HepG2 (cell line): ENCODE measurements around the gene DEDD2. TPM values are rescaled to one million over a fixed set of nuclear protein-coding genes. Genes with fewer than 3 reads are reported as not detected.

Experiments used
- BCL3 ChIP-seq: sonication (generic); formaldehyde crosslinking; IDR thresholded peaks from 2 replicates; pipeline ENCODE4 v1.5.1; 2020; ENCODE audit warnings: mild to moderate bottlenecking, missing genetic modification reagents, moderate library complexity
- BORCS8-MEF2B ChIP-seq: sonication (generic); formaldehyde crosslinking; IDR thresholded peaks from 2 replicates; pipeline ENCODE4 v1.8.0; 2022; ENCODE audit warnings: mild to moderate bottlenecking, missing genetic modification reagents
- CEBPB ChIP-seq: IDR thresholded peaks from 2 replicates; pipeline ENCODE4 v1.6.1; 2011; ENCODE audit warnings: low read depth, low read length, improper control_type of control experiment, borderline replicate concordance
- ISL2 ChIP-seq: sonication (generic); formaldehyde crosslinking; IDR thresholded peaks from 2 replicates; pipeline ENCODE4 v1.5.0; 2020; ENCODE audit warnings: missing genetic modification reagents
- MAFK ChIP-seq, 2 experiments: IDR thresholded peaks in 1 of 2; conservative IDR thresholded peaks in 1 of 2; 2 replicates each; pipeline ENCODE4 v1.6.1; 2011; ENCODE audit warnings: improper control_type of control experiment in 2 of 2, low read length in 2 of 2
- MBD4 ChIP-seq: IDR thresholded peaks from 2 replicates; pipeline ENCODE4 v1.6.1; 2012; ENCODE audit warnings: low read length, inconsistent platforms, borderline replicate concordance
- MED1 ChIP-seq: sonication (generic); formaldehyde crosslinking; IDR thresholded peaks from 2 replicates; pipeline ENCODE4 v1.4.0; 2020; ENCODE audit warnings: missing genetic modification reagents
- MYNN ChIP-seq: sonication (generic); formaldehyde crosslinking; IDR thresholded peaks from 2 replicates; pipeline ENCODE4 v1.4.0; 2020; ENCODE audit warnings: mild to moderate bottlenecking, low read depth, missing genetic modification reagents
- NFRKB ChIP-seq: fragments of 450-650 bp; IDR thresholded peaks from 2 replicates; pipeline ENCODE4 v1.6.1; 2017
- POLR2AphosphoS5 ChIP-seq: IDR thresholded peaks from 2 replicates; pipeline ENCODE4 v1.6.1; 2012; ENCODE audit warnings: low read depth, low read length
- RBAK ChIP-seq: sonication (generic); formaldehyde crosslinking; IDR thresholded peaks from 2 replicates; pipeline ENCODE4 v1.5.1; 2020; ENCODE audit warnings: mild to moderate bottlenecking, missing genetic modification reagents
- TFDP2 ChIP-seq: sonication (generic); formaldehyde crosslinking; IDR thresholded peaks from 2 replicates; pipeline ENCODE4 v1.4.0; 2020; ENCODE audit warnings: missing genetic modification reagents
- TP53 ChIP-seq: sonication (generic); formaldehyde crosslinking; conservative IDR thresholded peaks from 2 replicates; pipeline ENCODE4 v1.4.0; 2020; ENCODE audit warnings: missing genetic modification reagents
- ZBTB14 ChIP-seq: sonication (generic); formaldehyde crosslinking; IDR thresholded peaks from 2 replicates; pipeline ENCODE4 v1.4.0; 2020; ENCODE audit warnings: missing genetic modification reagents
- ZMAT5 ChIP-seq: sonication (generic); formaldehyde crosslinking; IDR thresholded peaks from 2 replicates; pipeline ENCODE4 v1.5.0; 2020; ENCODE audit warnings: mild to moderate bottlenecking, low read depth, missing genetic modification reagents, borderline replicate concordance
- ZNF101 ChIP-seq: sonication (generic); formaldehyde crosslinking; IDR thresholded peaks from 2 replicates; pipeline ENCODE4 v1.4.0; 2020; ENCODE audit warnings: mild to moderate bottlenecking, low read depth, missing genetic modification reagents, borderline replicate concordance
- ZNF354B ChIP-seq: sonication (generic); formaldehyde crosslinking; IDR thresholded peaks from 2 replicates; pipeline ENCODE4 v1.8.0; 2022; ENCODE audit warnings: mild to moderate bottlenecking, missing genetic modification reagents
- ZNF451 ChIP-seq: sonication (generic); formaldehyde crosslinking; IDR thresholded peaks from 2 replicates; pipeline ENCODE4 v1.5.0; 2020; ENCODE audit warnings: mild to moderate bottlenecking, missing genetic modification reagents
- ZNF549 ChIP-seq: sonication (generic); formaldehyde crosslinking; IDR thresholded peaks from 2 replicates; pipeline ENCODE4 v1.5.0; 2020; ENCODE audit warnings: missing genetic modification reagents
- ZNF598 ChIP-seq: sonication (generic); formaldehyde crosslinking; IDR thresholded peaks from 2 replicates; pipeline ENCODE4 v1.5.1; 2020; ENCODE audit warnings: mild to moderate bottlenecking, missing genetic modification reagents, borderline replicate concordance
- ZNF770 ChIP-seq: sonication (generic); formaldehyde crosslinking; IDR thresholded peaks from 2 replicates; pipeline ENCODE4 v1.5.0; 2020; ENCODE audit warnings: mild to moderate bottlenecking, missing genetic modification reagents
- ZNF777 ChIP-seq: sonication (generic); formaldehyde crosslinking; IDR thresholded peaks from 2 replicates; pipeline ENCODE4 v1.4.0; 2020; ENCODE audit warnings: missing genetic modification reagents
- ZNF883 ChIP-seq: sonication (generic); formaldehyde crosslinking; IDR thresholded peaks from 2 replicates; pipeline ENCODE4 v1.5.1; 2020; ENCODE audit warnings: mild to moderate bottlenecking, missing genetic modification reagents; ENCODE audit errors: not compliant biosample characterization
- ZSCAN25 ChIP-seq: sonication (generic); formaldehyde crosslinking; IDR thresholded peaks from 2 replicates; pipeline ENCODE4 v1.8.0; 2022; ENCODE audit warnings: mild to moderate bottlenecking, missing genetic modification reagents
- polyA plus RNA-seq, 8 experiments: library from polyadenylated mRNA; depleted of rRNA in 3 of 8; stranded (reverse) in 7 of 8; unstranded in 1 of 8; fragments of >200 nt; fragmentation: Illumina TruSeq in 4 of 8; extraction: Trizol in 4 of 8; gene quantifications; 2 replicates each; pipeline versions ENCODE4 v1.2.1 to v1.2.3, GENCODE V29; 2011 to 2016; ENCODE audit warnings: low read depth in 4 of 8, missing spikeins in 1 of 8, mixed read lengths in 1 of 8; ENCODE audit not compliant: insufficient read depth in 1 of 8
- total RNA-seq, 5 experiments: library from RNA; depleted of rRNA; stranded (reverse); fragments of >200 nt; fragmentation: Illumina TruSeq; extraction: Trizol; gene quantifications; 2 replicates each; pipeline ENCODE4 v1.2.3, GENCODE V29; 2016; ENCODE audit warnings: low read depth in 1 of 5

The DEDD2 gene
- total and polyA plus RNA-seq, 2 of the 13 experiments (the other 11 are each of a cell fraction or from before 2014, with no cell fraction given) = 19.2 to 24.7 TPM

- 0 out of 2 replicates have a peak, but pooled peaks have one; percentile 33 for TF ChIP-seq BCL3 (CRISPR knock-in tag)
- no peak for TF ChIP-seq RBAK (CRISPR knock-in tag)
- TF ChIP-seq MED1 (CRISPR knock-in tag) = peak; percentile 12; the same call in 1 of the 2 replicates
- no peak for TF ChIP-seq TFDP2
- TF ChIP-seq ZBTB14 (CRISPR knock-in tag) = no peak
- TF ChIP-seq ZNF549 (CRISPR knock-in tag) = no peak
- no peak for TF ChIP-seq ZNF354B (CRISPR knock-in tag)
- TF ChIP-seq ZNF770 = 0 out of 2 replicates have a peak, but pooled peaks have one; percentile 47
- peak; percentile 82 for TF ChIP-seq POLR2AphosphoS5
- TF ChIP-seq MBD4 = no peak
- TF ChIP-seq ZMAT5 (CRISPR knock-in tag) = no peak
- no peak for TF ChIP-seq CEBPB
- no peak for TF ChIP-seq NFRKB
- TF ChIP-seq ZNF777 (CRISPR knock-in tag) = peak; percentile 57
- TF ChIP-seq ZNF451 (CRISPR knock-in tag) = no peak
- no peak for TF ChIP-seq MAFK (conservative IDR thresholded peaks at IDR 0.05 in 1 of 2, IDR thresholded peaks at IDR 0.05 in 1 of 2; ENCODE audit: low read length in 2 of 2)
- TF ChIP-seq BORCS8-MEF2B (CRISPR knock-in tag) = 0 out of 2 replicates have a peak, but pooled peaks have one; percentile 8
- TF ChIP-seq ZNF883 = no peak
- TF ChIP-seq ISL2 (CRISPR knock-in tag) = 0 out of 2 replicates have a peak, but pooled peaks have one; percentile 12
- no peak for TF ChIP-seq ZNF598 (CRISPR knock-in tag)
- TF ChIP-seq TP53 (CRISPR knock-in tag) = no peak
- no peak for TF ChIP-seq ZNF101 (CRISPR knock-in tag)
- TF ChIP-seq ZSCAN25 (CRISPR knock-in tag) = peak; percentile 98
- TF ChIP-seq MYNN (CRISPR knock-in tag) = 0 out of 2 replicates have a peak, but pooled peaks have one; percentile 50
These were observed 37.6 kb upstream of the DEDD2 start, which contains the start of gene ERF (continued) for GRCh38 chr19:42254850-42255765.
